Thyroid gland (tissue), 4 donors: ENCODE measurements around the gene NEK5.

Experiments
- POLR2A ChIP-seq, 2 donors: fragments of 450-650 bp; IDR thresholded peaks; one replicate each; pipeline ENCODE4 v1.6.1; 2017; ENCODE audit warnings: antibody characterized with exemption in 2 of 2, mild to moderate bottlenecking in 2 of 2, moderate library complexity in 1 of 2
- TF ChIP-seq, protein P1 (sequence below), 6 experiments: fragments of 200-600 bp in 3 of 6; fragments of 450-650 bp in 3 of 6; sonication (generic) in 3 of 6; IDR thresholded peaks; one replicate each; pipeline ENCODE4 v1.5.1; 2016 to 2019; ENCODE audit warnings: antibody characterized with exemption in 6 of 6, mild to moderate bottlenecking in 2 of 6, inconsistent platforms in 1 of 6, moderate library complexity in 1 of 6

DNA sequence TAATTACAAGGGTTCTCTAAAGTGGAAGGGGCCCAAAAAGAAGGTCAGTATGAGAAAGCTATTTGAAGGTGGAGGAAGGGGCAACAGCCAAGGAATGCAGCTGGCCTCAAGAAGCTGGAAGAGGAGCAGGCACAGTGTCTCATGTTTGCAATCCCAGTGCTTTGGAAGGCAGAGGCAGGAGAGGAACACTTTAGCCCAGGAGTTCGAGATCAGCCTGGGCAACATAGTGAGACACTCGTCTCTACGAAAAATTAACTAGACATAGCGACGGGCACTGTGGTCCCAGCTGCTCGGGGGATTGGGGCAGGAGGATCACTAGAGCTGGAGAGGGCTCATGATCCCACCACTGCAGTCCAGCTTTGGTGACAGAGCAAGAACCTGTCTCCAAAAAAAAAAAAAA is 31.2 kb upstream of the NEK5 start:
- TF ChIP-seq, protein P1, sequence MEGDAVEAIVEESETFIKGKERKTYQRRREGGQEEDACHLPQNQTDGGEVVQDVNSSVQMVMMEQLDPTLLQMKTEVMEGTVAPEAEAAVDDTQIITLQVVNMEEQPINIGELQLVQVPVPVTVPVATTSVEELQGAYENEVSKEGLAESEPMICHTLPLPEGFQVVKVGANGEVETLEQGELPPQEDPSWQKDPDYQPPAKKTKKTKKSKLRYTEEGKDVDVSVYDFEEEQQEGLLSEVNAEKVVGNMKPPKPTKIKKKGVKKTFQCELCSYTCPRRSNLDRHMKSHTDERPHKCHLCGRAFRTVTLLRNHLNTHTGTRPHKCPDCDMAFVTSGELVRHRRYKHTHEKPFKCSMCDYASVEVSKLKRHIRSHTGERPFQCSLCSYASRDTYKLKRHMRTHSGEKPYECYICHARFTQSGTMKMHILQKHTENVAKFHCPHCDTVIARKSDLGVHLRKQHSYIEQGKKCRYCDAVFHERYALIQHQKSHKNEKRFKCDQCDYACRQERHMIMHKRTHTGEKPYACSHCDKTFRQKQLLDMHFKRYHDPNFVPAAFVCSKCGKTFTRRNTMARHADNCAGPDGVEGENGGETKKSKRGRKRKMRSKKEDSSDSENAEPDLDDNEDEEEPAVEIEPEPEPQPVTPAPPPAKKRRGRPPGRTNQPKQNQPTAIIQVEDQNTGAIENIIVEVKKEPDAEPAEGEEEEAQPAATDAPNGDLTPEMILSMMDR (IDR thresholded peaks at IDR 0.05) = no peak
- no peak for TF ChIP-seq POLR2A (IDR thresholded peaks at IDR 0.05)
